Measurements from ENCODE around the gene AKAP8L.
A peak's percentile ranks its signal among the peaks of the same experiment; 100 is the strongest.

The AKAP8L gene

GRCh38 chr19:15448044-15448777, 29.4 kb upstream of the AKAP8L start:
- H3K27me3 ChIP-seq (ENCODE audit: control insufficient read depth, insufficient read depth, low read length) = no peaks in the 10 kb centered on the region
- no peaks in the 10 kb centered on the region for H3K36me3 ChIP-seq (ENCODE audit: control insufficient read depth, insufficient read depth, low read length)
- peak overlapping the region; percentile 36; the same call in 1 of the 2 replicates for H3K4me3 ChIP-seq (ENCODE audit: low read length)
- no peak overlapping the region for H3K27ac ChIP-seq (ENCODE audit: low read length)
- no peak for DNase-seq (ENCODE audit: low read depth, low spot score)
- no peaks in the 10 kb centered on the region for H3K9me3 ChIP-seq (ENCODE audit: control insufficient read depth, insufficient read depth, low read length)
- H3K4me1 ChIP-seq (ENCODE audit: control insufficient read depth, insufficient read depth, low read length) = peaks cover 5% of the 10 kb centered on the region
- no CpG with 5 or more reads among the region's 17 CpGs for WGBS (ENCODE audit: insufficient coverage, insufficient read length)

- no peak for DNase-seq (ENCODE audit: low read depth, low spot score)
- H3K36me3 ChIP-seq (ENCODE audit: control insufficient read depth, insufficient read depth, low read length) = no peaks in the 10 kb centered on the region
- no peak overlapping the region for H3K27ac ChIP-seq (ENCODE audit: low read length)
- no peaks in the 10 kb centered on the region for H3K9me3 ChIP-seq (ENCODE audit: control insufficient read depth, insufficient read depth, low read length)
- peaks cover 3% of the 10 kb centered on the region for H3K4me1 ChIP-seq (ENCODE audit: control insufficient read depth, insufficient read depth, low read length)
- H3K4me3 ChIP-seq (ENCODE audit: low read length) = no peak overlapping the region
- no peaks in the 10 kb centered on the region for H3K27me3 ChIP-seq (ENCODE audit: control insufficient read depth, insufficient read depth, low read length)
- WGBS (ENCODE audit: insufficient coverage, insufficient read length) = no CpG with 5 or more reads among the region's 4 CpGs
Observed at GRCh38 chr19:15447057-15447456, 28.3 kb upstream of the AKAP8L start.

- DNase-seq (ENCODE audit: low read depth, low spot score) = no peak
- Histone ChIP-seq H3K36me3 (ENCODE audit: control insufficient read depth, insufficient read depth, low read length) (no peaks in the 10 kb centered on the region), H3K4me1 (ENCODE audit: control insufficient read depth, insufficient read depth, low read length) (peaks cover 3% of the 10 kb centered on the region), H3K4me3 (ENCODE audit: low read length) (no peak overlapping the region), H3K9me3 (ENCODE audit: control insufficient read depth, insufficient read depth, low read length) (no peaks in the 10 kb centered on the region), H3K27me3 (ENCODE audit: control insufficient read depth, insufficient read depth, low read length) (no peaks in the 10 kb centered on the region), H3K27ac (ENCODE audit: low read length) (no peak overlapping the region)
- no CpG with 5 or more reads among the region's 7 CpGs for WGBS (ENCODE audit: insufficient coverage, insufficient read length)
Observed at GRCh38 chr19:15445807-15446376, 27.1 kb upstream of the AKAP8L start.

GRCh38 chr19:15445227-15445605, 26.4 kb upstream of the AKAP8L start:
- Histone ChIP-seq H3K4me1 (ENCODE audit: control insufficient read depth, insufficient read depth, low read length) (peaks cover 3% of the 10 kb centered on the region), H3K9me3 (ENCODE audit: control insufficient read depth, insufficient read depth, low read length) (no peaks in the 10 kb centered on the region), H3K4me3 (ENCODE audit: low read length) (no peak overlapping the region), H3K27ac (ENCODE audit: low read length) (no peak overlapping the region), H3K36me3 (ENCODE audit: control insufficient read depth, insufficient read depth, low read length) (no peaks in the 10 kb centered on the region), H3K27me3 (ENCODE audit: control insufficient read depth, insufficient read depth, low read length) (no peaks in the 10 kb centered on the region)
- no peak for DNase-seq (ENCODE audit: low read depth, low spot score)
- WGBS (ENCODE audit: insufficient coverage, insufficient read length) = no CpG with 5 or more reads among the region's 9 CpGs

GRCh38 chr19:15444505-15445226, 25.9 kb upstream of the AKAP8L start:
- H3K4me3 ChIP-seq (ENCODE audit: low read length) = no peak overlapping the region
- no peaks in the 10 kb centered on the region for H3K27me3 ChIP-seq (ENCODE audit: control insufficient read depth, insufficient read depth, low read length)
- no peak overlapping the region for H3K27ac ChIP-seq (ENCODE audit: low read length)
- DNase-seq (ENCODE audit: low read depth, low spot score) = no peak
- H3K9me3 ChIP-seq (ENCODE audit: control insufficient read depth, insufficient read depth, low read length) = no peaks in the 10 kb centered on the region
- no peaks in the 10 kb centered on the region for H3K36me3 ChIP-seq (ENCODE audit: control insufficient read depth, insufficient read depth, low read length)
- H3K4me1 ChIP-seq (ENCODE audit: control insufficient read depth, insufficient read depth, low read length) = peaks cover 3% of the 10 kb centered on the region
- no CpG with 5 or more reads among the region's 15 CpGs for WGBS (ENCODE audit: insufficient coverage, insufficient read length)

- Histone ChIP-seq H3K36me3 (ENCODE audit: control insufficient read depth, insufficient read depth, low read length) (no peaks in the 10 kb centered on the region), H3K9me3 (ENCODE audit: control insufficient read depth, insufficient read depth, low read length) (no peaks in the 10 kb centered on the region), H3K4me1 (ENCODE audit: control insufficient read depth, insufficient read depth, low read length) (peaks cover 3% of the 10 kb centered on the region), H3K27me3 (ENCODE audit: control insufficient read depth, insufficient read depth, low read length) (no peaks in the 10 kb centered on the region), H3K27ac (ENCODE audit: low read length) (no peak overlapping the region), H3K4me3 (ENCODE audit: low read length) (no peak overlapping the region)
- DNase-seq (ENCODE audit: low read depth, low spot score) = no peak
- no CpG with 5 or more reads among the region's 10 CpGs for WGBS (ENCODE audit: insufficient coverage, insufficient read length)
Observed at GRCh38 chr19:15443838-15444237, 25.1 kb upstream of the AKAP8L start.

GRCh38 chr19:15443325-15443724, 24.5 kb upstream of the AKAP8L start:
- no peaks in the 10 kb centered on the region for H3K9me3 ChIP-seq (ENCODE audit: control insufficient read depth, insufficient read depth, low read length)
- no peaks in the 10 kb centered on the region for H3K27me3 ChIP-seq (ENCODE audit: control insufficient read depth, insufficient read depth, low read length)
- H3K27ac ChIP-seq (ENCODE audit: low read length) = no peak overlapping the region
- H3K4me1 ChIP-seq (ENCODE audit: control insufficient read depth, insufficient read depth, low read length) = no peaks in the 10 kb centered on the region; the same call in none of the 2 replicates
- no peaks in the 10 kb centered on the region for H3K36me3 ChIP-seq (ENCODE audit: control insufficient read depth, insufficient read depth, low read length)
- H3K4me3 ChIP-seq (ENCODE audit: low read length) = no peak overlapping the region
- WGBS (ENCODE audit: insufficient coverage, insufficient read length) = no CpG with 5 or more reads among the region's 3 CpGs
- DNase-seq (ENCODE audit: low read depth, low spot score) = no peak

GRCh38 chr19:15442142-15442920, 23.5 kb upstream of the AKAP8L start:
- Histone ChIP-seq H3K36me3 (ENCODE audit: control insufficient read depth, insufficient read depth, low read length) (no peaks in the 10 kb centered on the region), H3K27ac (ENCODE audit: low read length) (no peak overlapping the region), H3K27me3 (ENCODE audit: control insufficient read depth, insufficient read depth, low read length) (no peaks in the 10 kb centered on the region), H3K9me3 (ENCODE audit: control insufficient read depth, insufficient read depth, low read length) (no peaks in the 10 kb centered on the region), H3K4me1 (ENCODE audit: control insufficient read depth, insufficient read depth, low read length) (no peaks in the 10 kb centered on the region; the same call in 1 of the 2 replicates), H3K4me3 (ENCODE audit: low read length) (no peak overlapping the region)
- DNase-seq (ENCODE audit: low read depth, low spot score) = no peak
- WGBS (ENCODE audit: insufficient coverage, insufficient read length) = no CpG with 5 or more reads among the region's 13 CpGs

GRCh38 chr19:15441317-15441716, 22.5 kb upstream of the AKAP8L start:
- no peak overlapping the region for H3K27ac ChIP-seq (ENCODE audit: low read length)
- no peak for DNase-seq (ENCODE audit: low read depth, low spot score)
- WGBS (ENCODE audit: insufficient coverage, insufficient read length) = no CpG with 5 or more reads among the region's 3 CpGs
- no peak overlapping the region for H3K4me3 ChIP-seq (ENCODE audit: low read length)
- no peaks in the 10 kb centered on the region; the same call in 1 of the 2 replicates for H3K4me1 ChIP-seq (ENCODE audit: control insufficient read depth, insufficient read depth, low read length)
- H3K9me3 ChIP-seq (ENCODE audit: control insufficient read depth, insufficient read depth, low read length) = no peaks in the 10 kb centered on the region
- H3K27me3 ChIP-seq (ENCODE audit: control insufficient read depth, insufficient read depth, low read length) = no peaks in the 10 kb centered on the region
- no peaks in the 10 kb centered on the region for H3K36me3 ChIP-seq (ENCODE audit: control insufficient read depth, insufficient read depth, low read length)
